HEK293T (cell line): ENCODE results near the gene SEPTIN11.

ENCODE experiments used
- ARNT ChIP-seq: fragments of 450-650 bp; IDR thresholded peaks from 2 replicates; pipeline ENCODE4 v1.6.1; 2017; ENCODE audit warnings: mild to moderate bottlenecking
- BHLHE40 ChIP-seq: fragments of 450-650 bp; IDR thresholded peaks from 2 replicates; pipeline ENCODE4 v1.6.1; 2016; ENCODE audit warnings: mild to moderate bottlenecking, moderate library complexity, borderline replicate concordance
- CTBP1 ChIP-seq: fragments of 450-650 bp; IDR thresholded peaks from 2 replicates; pipeline ENCODE4 v1.6.1; 2016; ENCODE audit warnings: borderline replicate concordance
- FOXA1 ChIP-seq: fragments of 450-650 bp; IDR thresholded peaks from 2 replicates; pipeline ENCODE4 v1.6.1; 2016; ENCODE audit warnings: mild to moderate bottlenecking
- FOXK2 ChIP-seq: fragments of 450-650 bp; IDR thresholded peaks from 2 replicates; pipeline ENCODE4 v1.6.1; 2016; ENCODE audit warnings: mild to moderate bottlenecking
- FOXM1 ChIP-seq: fragments of 450-650 bp; IDR thresholded peaks from 2 replicates; pipeline ENCODE4 v1.6.1; 2017; ENCODE audit warnings: mild to moderate bottlenecking, borderline replicate concordance
- HDGF ChIP-seq: fragments of 450-650 bp; IDR thresholded peaks from 2 replicates; pipeline ENCODE4 v1.6.1; 2017; ENCODE audit warnings: antibody characterized with exemption, borderline replicate concordance
- L3MBTL2 ChIP-seq: fragments of 450-650 bp; conservative IDR thresholded peaks from 2 replicates; pipeline ENCODE4 v1.6.1; 2016; ENCODE audit warnings: mild to moderate bottlenecking
- NFRKB ChIP-seq: fragments of 450-650 bp; IDR thresholded peaks from 2 replicates; pipeline ENCODE4 v1.6.1; 2016; ENCODE audit warnings: mild to moderate bottlenecking, moderate library complexity
- SP1 ChIP-seq: fragments of 450-650 bp; IDR thresholded peaks from 2 replicates; pipeline ENCODE4 v1.6.1; 2017
- SUZ12 ChIP-seq: fragments of 450-650 bp; IDR thresholded peaks from 2 replicates; pipeline ENCODE4 v1.6.1; 2016; ENCODE audit warnings: mild to moderate bottlenecking
- TARDBP ChIP-seq: fragments of 450-650 bp; IDR thresholded peaks from 2 replicates; pipeline ENCODE4 v1.6.1; 2016
- ZNF384 ChIP-seq: fragments of 450-650 bp; IDR thresholded peaks from 2 replicates; pipeline ENCODE4 v1.6.1; 2016
- TF ChIP-seq, protein P1 (sequence below): fragments of 450-650 bp; IDR thresholded peaks from 2 replicates; pipeline ENCODE4 v1.6.1; 2016

DNA sequence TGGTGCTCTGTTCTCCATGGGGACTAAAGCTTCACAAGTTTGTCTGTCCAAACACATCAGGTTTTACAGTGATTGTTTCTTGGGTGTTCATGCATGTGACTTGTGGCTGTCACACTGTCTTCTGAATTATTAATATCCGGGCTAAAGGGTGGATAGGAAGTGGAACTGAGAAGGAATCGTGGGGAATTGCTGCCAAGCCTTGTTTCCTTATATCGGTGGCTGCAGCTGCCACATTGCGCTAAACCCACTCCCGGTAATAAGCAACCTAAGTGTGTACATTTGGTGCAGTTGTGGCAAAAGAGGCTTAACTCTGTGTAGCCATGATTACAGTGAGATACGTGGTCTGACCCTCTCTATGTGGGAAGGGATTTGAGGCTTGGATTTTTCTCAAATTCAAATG is 30.7 kb downstream of the SEPTIN11 start:
- TF ChIP-seq FOXA1 (no peak), L3MBTL2 (no peak), SP1 (no peak), ZNF384 (no peak), BHLHE40 (no peak), TARDBP (no peak), NFRKB (no peak), HDGF (no peak), ARNT (no peak), SUZ12 (no peak), FOXM1 (no peak), FOXK2 (no peak), CTBP1 (no peak)
- TF ChIP-seq, protein P1, sequence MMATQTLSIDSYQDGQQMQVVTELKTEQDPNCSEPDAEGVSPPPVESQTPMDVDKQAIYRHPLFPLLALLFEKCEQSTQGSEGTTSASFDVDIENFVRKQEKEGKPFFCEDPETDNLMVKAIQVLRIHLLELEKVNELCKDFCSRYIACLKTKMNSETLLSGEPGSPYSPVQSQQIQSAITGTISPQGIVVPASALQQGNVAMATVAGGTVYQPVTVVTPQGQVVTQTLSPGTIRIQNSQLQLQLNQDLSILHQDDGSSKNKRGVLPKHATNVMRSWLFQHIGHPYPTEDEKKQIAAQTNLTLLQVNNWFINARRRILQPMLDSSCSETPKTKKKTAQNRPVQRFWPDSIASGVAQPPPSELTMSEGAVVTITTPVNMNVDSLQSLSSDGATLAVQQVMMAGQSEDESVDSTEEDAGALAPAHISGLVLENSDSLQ, result no peak
